MCF 10A (cell line): ENCODE data around the gene MAMDC4. TPM values are rescaled to one million over a fixed set of nuclear protein-coding genes. Genes with fewer than 3 reads are reported as not detected.
"Not testable (repeated sequence)": the region's sequence is repeated elsewhere in the genome, so short reads cannot be mapped to it uniquely, and the experiment has no call there.

Source experiments
- BruUV-seq: library from RNA; stranded (reverse); fragments of 400-500 nt; replicated peaks from 2 replicates; lab custom pipeline; 2021; lab: Mats Ljungman, UMichigan
- CTCF ChIA-PET: fragments of 300-600 bp; sonication (Branson Sonifier 250); formaldehyde crosslinking; extraction: SDS; loops from one replicate; lab custom pipeline; 2021; ENCODE audit warnings: antibody characterized with exemption, inconsistent platforms; lab: Yijun Ruan, JAX
- POLR2A ChIA-PET: fragments of 300-600, 350-650 bp; sonication (Branson Sonifier 250); formaldehyde crosslinking; extraction: SDS; loops from one replicate; lab custom pipeline; 2020; ENCODE audit warnings: antibody characterized with exemption, inconsistent platforms; lab: Yijun Ruan, JAX
- DNase-seq: peaks from one replicate; pipeline ENCODE4 v3.0.0-alpha.2; 2018; ENCODE audit not compliant: unreplicated experiment
- H3K27ac Mint-ChIP-seq: one replicate; pipeline ENCODE4 v1.8.0; 2022; ENCODE audit warnings: mild to moderate bottlenecking, low read depth, mixed read lengths; ENCODE audit not compliant: unreplicated experiment
- H3K27me3 Mint-ChIP-seq: one replicate; pipeline ENCODE4 v1.8.0; 2022; ENCODE audit warnings: mixed read lengths; ENCODE audit not compliant: insufficient read depth, unreplicated experiment
- H3K36me3 Mint-ChIP-seq: one replicate; pipeline ENCODE4 v1.8.0; 2022; ENCODE audit warnings: mild to moderate bottlenecking, moderate library complexity, mixed read lengths; ENCODE audit not compliant: insufficient read depth, unreplicated experiment
- H3K4me1 Mint-ChIP-seq: one replicate; pipeline ENCODE4 v1.8.0; 2022; ENCODE audit warnings: mixed read lengths; ENCODE audit not compliant: insufficient read depth, unreplicated experiment
- H3K4me3 Mint-ChIP-seq: one replicate; pipeline ENCODE4 v1.8.0; 2022; ENCODE audit warnings: mild to moderate bottlenecking, moderate library complexity, mixed read lengths; ENCODE audit not compliant: unreplicated experiment
- H3K9me3 Mint-ChIP-seq: one replicate; pipeline ENCODE4 v1.8.0; 2022; ENCODE audit warnings: mixed read lengths; ENCODE audit not compliant: unreplicated experiment
- CTCF ChIP-seq: fragments of 200-600 bp; IDR thresholded peaks from one replicate; pipeline ENCODE4 v1.8.0; 2022; ENCODE audit warnings: antibody characterized with exemption, mild to moderate bottlenecking; ENCODE audit not compliant: unreplicated experiment
- intact Hi-C: fragments of 100-400 bp; cut with micrococcal nuclease; formaldehyde crosslinking; loops from 2 replicates; pipeline ENCODE4 v1.14.1; 2022
- total RNA-seq: library from RNA; stranded (reverse); gene quantifications from 2 replicates; pipeline ENCODE4 v1.2.3, GENCODE V29; 2022

Gene MAMDC4
- total RNA-seq, 1 experiment from 2014 or later: 14.1 TPM

- Mint-ChIP-seq H3K4me3 (peak overlapping the region; percentile 77), H3K27me3 (no peaks in the 10 kb centered on the region), H3K9me3 (no peaks in the 10 kb centered on the region), H3K36me3 (peaks cover 48% of the 10 kb centered on the region), H3K4me1 (peaks cover 6% of the 10 kb centered on the region), H3K27ac (peak overlapping the region; percentile 75)
- CTCF ChIA-PET: no interaction called here
- BruUV-seq: no TSS peak
- POLR2A ChIA-PET: interaction anchor here (0.8 to 2.3 kb wide), 3 partner anchors 9 to 69 kb away, joined by 3 to 9 read pairs (median 3); partner anchors contain the start of gene TRAF2
- no peak for TF ChIP-seq CTCF
- intact Hi-C loops: no loop called here
- DNase-seq: no peak
Observed at GRCh38 chr9:136865041-136865767, 13.1 kb downstream of the MAMDC4 start.

GRCh38 chr9:136865768-136866103, 13.6 kb downstream of the MAMDC4 start:
- DNase-seq: no peak
- ChIA-PET POLR2A (interaction anchor here (0.6 to 2.3 kb wide), 13 partner anchors 10 to 151 kb away, joined by 3 to 9 read pairs (median 3); partner anchors contain the start of genes C8G, FBXW5 and TRAF2), CTCF (interaction anchor here (0.7 kb wide), 1 partner anchor 161 kb away, joined by 3 read pairs; no protein-coding TSS in a partner anchor)
- H3K36me3 Mint-ChIP-seq: peaks cover 48% of the 10 kb centered on the region
- BruUV-seq: no TSS peak
- peaks cover 6% of the 10 kb centered on the region for H3K4me1 Mint-ChIP-seq
- peak overlapping the region; percentile 77 for H3K4me3 Mint-ChIP-seq
- H3K27me3 Mint-ChIP-seq: no peaks in the 10 kb centered on the region
- H3K27ac Mint-ChIP-seq: peak overlapping the region; percentile 75
- H3K9me3 Mint-ChIP-seq: no peaks in the 10 kb centered on the region
- no peak for TF ChIP-seq CTCF
- intact Hi-C loops: no loop called here

GRCh38 chr9:136866898-136867421, 14.8 kb downstream of the MAMDC4 start:
- H3K4me1 Mint-ChIP-seq, BruUV-seq, DNase-seq, H3K27ac Mint-ChIP-seq, H3K27me3 Mint-ChIP-seq, intact Hi-C loops, CTCF ChIA-PET, H3K9me3 Mint-ChIP-seq: not testable (repeated sequence)
- peak overlapping the region; percentile 77 for H3K4me3 Mint-ChIP-seq
- peaks cover 48% of the 10 kb centered on the region for H3K36me3 Mint-ChIP-seq
- POLR2A ChIA-PET: interaction anchor here (1.0 to 2.3 kb wide), 3 partner anchors 15 to 77 kb away, joined by 3 to 9 read pairs (median 5); partner anchors contain the start of genes C8G, FBXW5 and TRAF2

GRCh38 chr9:136867480-136867879, 15.3 kb downstream of the MAMDC4 start:
- no peak for DNase-seq
- POLR2A ChIA-PET: interaction anchor here (1.0 kb wide), 1 partner anchor 15 kb away, joined by 3 read pairs; no protein-coding TSS in a partner anchor
- intact Hi-C loops: no loop called here
- no TSS peak for BruUV-seq
- Mint-ChIP-seq H3K27me3 (no peaks in the 10 kb centered on the region), H3K4me1 (peaks cover 6% of the 10 kb centered on the region), H3K4me3 (peak overlapping the region; percentile 29), H3K27ac (no peak overlapping the region), H3K9me3 (no peaks in the 10 kb centered on the region), H3K36me3 (peaks cover 44% of the 10 kb centered on the region)
- CTCF ChIA-PET: interaction anchor here (0.5 to 0.7 kb wide), 2 partner anchors 11 to 369 kb away, joined by 3 read pairs; no protein-coding TSS in a partner anchor
- no peak for TF ChIP-seq CTCF
